ENCODE data around the gene EN2.

The EN2 gene

GRCh38 chr7:155427411-155428038 is 30.4 kb upstream of the EN2 start:
- no peak for TF ChIP-seq CTCF (IDR thresholded peaks at IDR 0.05; ENCODE audit: low read depth, low read length, missing control alignments)
- H3K4me3 ChIP-seq (ENCODE audit: low read depth, low read length), result no peak overlapping the region
- DNase-seq (ENCODE audit: low read depth), result no peak

DNA sequence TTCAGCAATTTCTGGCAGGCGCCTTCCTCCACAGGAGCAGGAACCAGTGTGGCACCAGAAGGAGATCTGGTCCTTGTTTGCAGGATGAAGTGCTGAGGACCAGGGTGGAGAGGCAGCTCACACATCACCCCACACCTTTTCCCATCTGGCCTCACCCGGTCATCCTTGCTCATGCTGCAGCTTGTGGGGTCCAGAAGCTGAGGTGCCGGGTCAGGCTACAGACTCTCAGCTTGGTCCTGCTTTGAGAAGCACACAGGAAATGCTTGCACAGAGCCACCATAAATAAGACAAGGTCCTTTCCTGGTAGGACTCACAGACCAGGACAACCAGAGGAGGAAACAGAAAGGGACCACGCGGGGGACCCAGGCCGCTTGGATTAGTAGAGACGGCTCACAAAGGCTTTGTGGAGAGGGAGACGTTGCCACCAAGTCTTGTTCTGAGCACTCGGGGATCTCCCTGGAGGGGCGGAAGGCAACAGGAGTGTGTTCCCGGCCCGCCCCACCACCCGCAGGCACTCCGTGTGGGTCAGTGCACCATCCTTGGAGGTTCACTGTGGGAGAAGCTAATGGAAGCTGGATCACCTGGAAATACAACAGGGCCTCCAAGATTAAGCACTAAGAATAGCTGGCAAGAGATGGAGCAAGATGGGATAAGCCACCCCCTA is 29.6 kb upstream of the EN2 start:
- no peak overlapping the region for H3K4me3 ChIP-seq (ENCODE audit: low read depth, low read length)
- DNase-seq (ENCODE audit: low read depth), result no peak
- TF ChIP-seq CTCF (IDR thresholded peaks at IDR 0.05; ENCODE audit: low read depth, low read length, missing control alignments), result no peak

DNA sequence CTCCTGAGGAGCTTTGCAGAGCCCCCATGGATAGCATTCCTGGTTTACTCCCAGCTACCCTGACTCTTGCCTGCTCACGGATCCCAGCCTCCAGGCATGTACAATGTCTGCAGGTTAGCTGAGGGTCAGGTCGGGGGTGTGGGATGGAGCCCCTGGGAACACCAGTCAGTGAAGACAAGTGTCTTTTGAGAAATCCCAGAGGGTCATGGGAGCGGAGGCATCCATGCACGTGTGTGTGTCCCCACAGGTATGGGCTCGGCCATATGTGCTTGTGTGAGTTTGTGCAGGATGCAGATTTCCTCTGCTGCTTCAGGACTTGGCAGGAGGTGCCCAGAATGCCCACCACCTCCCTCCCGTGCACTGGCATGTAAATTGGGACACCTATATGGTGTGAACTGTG is 28.3 kb upstream of the EN2 start:
- no peak for DNase-seq (ENCODE audit: low read depth)
- H3K4me3 ChIP-seq (ENCODE audit: low read depth, low read length), result no peak overlapping the region
- TF ChIP-seq CTCF (IDR thresholded peaks at IDR 0.05; ENCODE audit: low read depth, low read length, missing control alignments), result no peak

DNA sequence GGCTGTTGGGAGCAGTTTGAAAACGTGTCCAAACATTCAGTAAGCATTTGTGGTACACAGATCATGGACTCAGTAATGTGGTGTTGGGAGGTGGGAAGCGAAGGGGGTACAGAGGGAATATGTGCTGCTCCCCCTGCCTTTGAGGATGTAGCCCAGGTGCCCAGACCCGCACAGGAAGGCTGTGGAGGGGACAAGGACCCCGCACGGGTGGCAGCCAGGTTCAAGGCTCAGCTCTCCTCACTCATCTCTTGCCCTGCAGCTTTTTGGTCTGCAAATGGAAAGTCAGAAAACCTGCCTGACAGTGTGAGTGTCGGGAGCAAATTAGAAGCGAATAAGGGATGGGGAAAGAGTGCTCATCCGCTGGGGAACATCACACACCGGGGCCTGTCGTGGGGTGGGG is 27.3 kb upstream of the EN2 start:
- no peak for DNase-seq (ENCODE audit: low read depth)
- no peak overlapping the region for H3K4me3 ChIP-seq (ENCODE audit: low read depth, low read length)
- no peak for TF ChIP-seq CTCF (IDR thresholded peaks at IDR 0.05; ENCODE audit: low read depth, low read length, missing control alignments)

- TF ChIP-seq CTCF (IDR thresholded peaks at IDR 0.05; ENCODE audit: low read depth, low read length, missing control alignments), result no peak
- no peak overlapping the region for H3K4me3 ChIP-seq (ENCODE audit: low read depth, low read length)
- no peak for DNase-seq (ENCODE audit: low read depth)
These were observed 26.7 kb upstream of the EN2 start for GRCh38 chr7:155431231-155431630.

DNA sequence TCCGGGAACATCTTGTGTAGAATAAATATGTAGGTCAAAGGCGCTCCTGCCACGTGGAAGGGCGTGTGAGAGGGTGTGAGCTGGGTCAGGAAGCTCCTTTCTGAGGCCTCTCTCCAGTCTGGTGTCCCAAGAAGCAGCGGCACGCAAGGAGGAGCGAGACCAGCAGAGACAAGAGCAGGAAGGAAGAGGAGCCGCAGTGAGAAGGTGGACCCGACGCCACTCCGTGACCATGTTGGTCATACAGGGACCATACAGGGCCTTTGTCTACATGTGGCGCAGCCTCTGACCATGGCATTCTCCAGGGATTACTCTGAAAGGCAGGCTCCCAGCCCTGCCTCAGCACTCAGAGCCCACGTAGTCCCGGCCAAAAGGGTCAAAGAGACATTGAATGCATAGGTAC is 26.2 kb upstream of the EN2 start:
- DNase-seq (ENCODE audit: low read depth), result no peak
- no peak overlapping the region for H3K4me3 ChIP-seq (ENCODE audit: low read depth, low read length)
- no peak for TF ChIP-seq CTCF (IDR thresholded peaks at IDR 0.05; ENCODE audit: low read depth, low read length, missing control alignments)

DNA sequence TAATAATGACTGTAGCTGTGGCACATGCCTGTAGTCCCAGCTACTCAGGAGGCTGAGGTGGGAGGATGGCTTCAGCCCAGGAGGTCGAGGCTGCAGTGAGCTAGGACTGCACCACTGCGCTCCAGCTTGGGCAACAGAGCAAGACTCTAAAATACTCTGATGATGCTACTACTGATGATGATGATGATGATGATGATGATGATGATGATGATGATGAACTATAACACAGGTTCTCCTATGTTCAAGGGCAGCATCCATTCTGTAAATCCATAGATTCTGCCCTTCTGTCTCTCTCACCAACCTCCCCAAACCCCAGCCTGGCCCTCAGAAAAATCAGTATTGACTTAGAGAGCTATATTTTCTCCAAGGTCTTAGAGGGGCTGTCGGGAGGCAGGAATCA is 22.8 kb upstream of the EN2 start:
- DNase-seq (ENCODE audit: low read depth), result no peak
- no peak for TF ChIP-seq CTCF (IDR thresholded peaks at IDR 0.05; ENCODE audit: low read depth, low read length, missing control alignments)
- no peak overlapping the region for H3K4me3 ChIP-seq (ENCODE audit: low read depth, low read length)

Measured in GM12864 (cell line).